NB4 (cell line): ENCODE results near the gene PDIA4.

ENCODE experiments used
- CTCF ChIP-seq: IDR thresholded peaks from one replicate; pipeline ENCODE4 v1.5.1; 2012; ENCODE audit warnings: low read depth, low read length
- MAX ChIP-seq: IDR thresholded peaks from 2 replicates; pipeline ENCODE4 v1.6.1; 2011; ENCODE audit warnings: low read depth, low read length
- POLR2A ChIP-seq: IDR thresholded peaks from 2 replicates; pipeline ENCODE4 v1.6.1; 2011; ENCODE audit warnings: mild to moderate bottlenecking; ENCODE audit not compliant: insufficient read length; ENCODE audit errors: extremely low read depth

- TF ChIP-seq CTCF (no peak), MAX (peak; percentile 52), POLR2A (no peak)
These were observed 15.6 kb upstream of the PDIA4 start for GRCh38 chr7:149043936-149044335.
